HEK293 (cell line): Measurements from ENCODE around the gene VDR.

Source experiments
- CTCF ChIA-PET: fragments of 350-600 bp; formaldehyde crosslinking; extraction: SDS; loops from one replicate; lab custom pipeline; 2021; ENCODE audit warnings: antibody characterized with exemption; lab: Yijun Ruan, JAX
- POLR2A ChIA-PET: fragments of 300-600 bp; formaldehyde crosslinking; extraction: SDS; loops from one replicate; lab custom pipeline; 2020; ENCODE audit warnings: antibody characterized with exemption, inconsistent platforms; lab: Yijun Ruan, JAX
- H3K27ac ChIP-seq: fragments of 200-500 bp; sonication (Bioruptor generic); 2 replicates; pipeline ENCODE4 v1.5.1; 2014; ENCODE audit warnings: low read depth, low read length, control low read depth, inconsistent platforms; ENCODE audit errors: extremely low read depth
- H3K36me3 ChIP-seq, 2 experiments: fragments of 200-500 bp in 1 of 2; sonication (Bioruptor generic) in 1 of 2; 1 replicate in 1 of 2; 2 replicates in 1 of 2; pipeline ENCODE4 v1.5.1; 2014 to 2017; ENCODE audit warnings: inconsistent platforms in 2 of 2, low read length in 2 of 2; ENCODE audit not compliant: control insufficient read depth in 2 of 2, insufficient read depth in 1 of 2
- H3K4me1 ChIP-seq: fragments of 200-500 bp; sonication (Bioruptor generic); 2 replicates; pipeline ENCODE4 v1.5.1; 2014; ENCODE audit warnings: mild to moderate bottlenecking, low read length, inconsistent platforms; ENCODE audit not compliant: control insufficient read depth, insufficient read depth
- H3K4me3 ChIP-seq: 2 replicates; pipeline ENCODE4 v1.5.1; 2011; ENCODE audit warnings: low read depth, mild to moderate bottlenecking, control low read depth, low read length, moderate library complexity
- H3K9me3 ChIP-seq: fragments of 200-500 bp; sonication (Bioruptor generic); 2 replicates; pipeline ENCODE4 v1.5.1; 2014; ENCODE audit warnings: low read depth, low read length, inconsistent platforms; ENCODE audit not compliant: control insufficient read depth, insufficient read depth
- AEBP2 ChIP-seq: fragments of 450-650 bp; formaldehyde crosslinking; IDR thresholded peaks from 2 replicates; pipeline ENCODE4 v1.5.1; 2016; ENCODE audit warnings: missing biosample characterization, missing genetic modification characterization, borderline replicate concordance
- PRDM1 ChIP-seq: fragments of 450-650 bp; formaldehyde crosslinking; IDR thresholded peaks from 2 replicates; pipeline ENCODE4; 2016; ENCODE audit warnings: missing biosample characterization, missing genetic modification characterization
- ZBTB44 ChIP-seq: fragments of 450-650 bp; IDR thresholded peaks from 2 replicates; pipeline ENCODE4 v1.5.1; 2018; ENCODE audit warnings: missing biosample characterization, mild to moderate bottlenecking, missing genetic modification characterization
- ZBTB48 ChIP-seq: fragments of 450-650 bp; formaldehyde crosslinking; IDR thresholded peaks from 2 replicates; pipeline ENCODE4 v1.5.1; 2016; ENCODE audit warnings: missing biosample characterization, missing genetic modification characterization
- ZBTB7A ChIP-seq: fragments of 450-650 bp; formaldehyde crosslinking; IDR thresholded peaks from 2 replicates; pipeline ENCODE4 v1.5.1; 2016; ENCODE audit warnings: low read depth, missing biosample characterization, missing genetic modification characterization
- ZNF23 ChIP-seq: fragments of 450-650 bp; formaldehyde crosslinking; IDR thresholded peaks from 2 replicates; pipeline ENCODE4 v1.5.1; 2016; ENCODE audit warnings: missing biosample characterization, missing genetic modification characterization, borderline replicate concordance
- ZNF366 ChIP-seq: fragments of 450-650 bp; formaldehyde crosslinking; conservative IDR thresholded peaks from 2 replicates; pipeline ENCODE4 v1.5.1; 2016; ENCODE audit warnings: missing biosample characterization, missing genetic modification characterization
- ZNF391 ChIP-seq: fragments of 450-650 bp; formaldehyde crosslinking; IDR thresholded peaks from 2 replicates; pipeline ENCODE4 v1.5.1; 2016; ENCODE audit warnings: low read depth, missing biosample characterization, missing genetic modification characterization, borderline replicate concordance
- ZNF394 ChIP-seq: fragments of 450-650 bp; formaldehyde crosslinking; IDR thresholded peaks from 2 replicates; pipeline ENCODE4 v1.5.1; 2016; ENCODE audit warnings: missing biosample characterization, missing genetic modification characterization, mild to moderate bottlenecking, moderate library complexity, borderline replicate concordance
- ZNF544 ChIP-seq: fragments of 450-650 bp; formaldehyde crosslinking; IDR thresholded peaks from 2 replicates; pipeline ENCODE4 v1.5.0; 2017; ENCODE audit warnings: missing biosample characterization, missing genetic modification characterization
- ZNF555 ChIP-seq: fragments of 450-650 bp; formaldehyde crosslinking; conservative IDR thresholded peaks from 2 replicates; pipeline ENCODE4 v1.5.1; 2017; ENCODE audit warnings: missing biosample characterization, mild to moderate bottlenecking, missing genetic modification characterization, inconsistent platforms
- ZNF600 ChIP-seq: fragments of 450-650 bp; formaldehyde crosslinking; IDR thresholded peaks from 2 replicates; pipeline ENCODE4 v1.5.1; 2016; ENCODE audit warnings: missing biosample characterization, missing genetic modification characterization
- ZNF639 ChIP-seq: fragments of 450-650 bp; formaldehyde crosslinking; IDR thresholded peaks from 2 replicates; pipeline ENCODE4 v1.5.1; 2016; ENCODE audit warnings: missing biosample characterization, missing genetic modification characterization
- ZNF654 ChIP-seq: fragments of 450-650 bp; formaldehyde crosslinking; IDR thresholded peaks from 2 replicates; pipeline ENCODE4 v1.5.1; 2016; ENCODE audit warnings: low read depth, missing biosample characterization, missing genetic modification characterization
- ZNF670 ChIP-seq: fragments of 450-650 bp; formaldehyde crosslinking; IDR thresholded peaks from 2 replicates; pipeline ENCODE4 v1.5.1; 2016; ENCODE audit warnings: missing biosample characterization, missing genetic modification characterization, low read depth
- ZNF704 ChIP-seq: fragments of 450-650 bp; formaldehyde crosslinking; IDR thresholded peaks from 2 replicates; pipeline ENCODE4 v1.5.1; 2016; ENCODE audit warnings: missing biosample characterization, missing genetic modification characterization
- ZNF776 ChIP-seq: fragments of 450-650 bp; formaldehyde crosslinking; IDR thresholded peaks from 2 replicates; pipeline ENCODE4 v1.5.0; 2017; ENCODE audit warnings: missing biosample characterization, missing genetic modification characterization, borderline replicate concordance
- ZSCAN30 ChIP-seq: fragments of 450-650 bp; IDR thresholded peaks from 2 replicates; pipeline ENCODE4 v1.5.1; 2018; ENCODE audit warnings: missing biosample characterization, mild to moderate bottlenecking, missing genetic modification characterization, moderate library complexity
- TF ChIP-seq, protein P1 (sequence below): fragments of 450-650 bp; formaldehyde crosslinking; IDR thresholded peaks from 2 replicates; pipeline ENCODE4 v1.5.1; 2016; ENCODE audit warnings: missing biosample characterization, missing genetic modification characterization
- TF ChIP-seq, protein P2 (sequence below): IDR thresholded peaks from 2 replicates; pipeline ENCODE4 v1.6.1; 2011; ENCODE audit warnings: mild to moderate bottlenecking, low read depth, low read length, borderline replicate concordance

The VDR gene

DNA sequence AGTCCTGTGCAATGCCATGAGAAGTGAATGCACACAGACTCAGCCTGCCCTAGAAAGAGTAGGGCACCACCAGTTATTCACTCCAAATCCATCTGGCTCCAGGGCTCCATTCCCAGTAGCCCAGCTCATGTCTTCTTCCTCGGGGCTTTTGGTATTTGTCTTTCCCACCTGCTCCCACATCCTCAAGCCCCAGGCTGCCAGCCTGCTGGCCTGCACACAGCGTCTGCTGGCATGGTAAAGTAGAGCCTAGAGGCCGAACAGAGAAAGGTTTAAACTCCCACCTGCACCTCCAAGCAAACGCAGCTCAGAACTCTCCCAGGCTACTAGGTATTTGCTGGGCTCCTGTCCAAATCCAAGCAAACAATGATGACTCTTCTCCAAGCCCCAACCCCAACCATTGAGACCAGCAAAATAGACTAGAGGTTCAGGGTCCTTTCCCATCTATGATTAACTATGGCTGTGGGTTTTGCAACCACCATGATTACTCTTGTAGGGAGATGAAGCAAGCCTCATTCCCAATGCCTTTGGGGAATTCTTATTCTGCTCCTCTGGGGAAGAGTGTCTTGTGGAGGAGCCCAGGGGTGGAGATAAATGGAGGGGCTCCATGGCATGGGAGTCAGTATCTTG lies 5.2 kb upstream of the VDR start:
- CTCF ChIA-PET, result interaction anchor here (1.4 kb wide), 1 partner anchor 40 kb away, joined by 3 read pairs; no protein-coding TSS in a partner anchor
- no peak for TF ChIP-seq ZNF639 (tag by site-specific recombination)
- no peak for TF ChIP-seq ZNF776 (tag by site-specific recombination)
- TF ChIP-seq ZNF555 (tag by site-specific recombination), result no peak
- TF ChIP-seq ZNF23 (tag by site-specific recombination), result no peak

GRCh38 chr12:47908738-47909137 lies 3.9 kb upstream of the VDR start:
- Histone ChIP-seq H3K9me3 (no peaks in the 10 kb centered on the region), H3K36me3 (no peaks in the 10 kb centered on the region), H3K4me3 (no peak overlapping the region), H3K4me1 (peaks cover 6% of the 10 kb centered on the region), H3K27ac (no peak overlapping the region)
- POLR2A ChIA-PET, result interaction anchor here (0.7 kb wide), 1 partner anchor 15 kb away, joined by 4 read pairs; no protein-coding TSS in a partner anchor
- CTCF ChIA-PET, result no interaction called here
- TF ChIP-seq ZNF776 (tag by site-specific recombination) (0 out of 2 replicates have a peak, but pooled peaks have one; percentile 30), ZNF600 (tag by site-specific recombination) (no peak), ZNF394 (no peak), ZNF544 (tag by site-specific recombination) (no peak), ZSCAN30 (no peak), PRDM1 (tag by site-specific recombination) (peak; percentile 28; the same call in 1 of the 2 replicates), ZNF366 (tag by site-specific recombination) (peak; percentile 98)

More for the DNA sequence above, 5.2 kb upstream of the VDR start:
- Histone ChIP-seq H3K4me1 (no peaks in the 10 kb centered on the region), H3K9me3 (no peaks in the 10 kb centered on the region), H3K27ac (no peak overlapping the region), H3K36me3 (no peaks in the 10 kb centered on the region), H3K4me3 (no peak overlapping the region)
- POLR2A ChIA-PET, result no interaction called here

DNA sequence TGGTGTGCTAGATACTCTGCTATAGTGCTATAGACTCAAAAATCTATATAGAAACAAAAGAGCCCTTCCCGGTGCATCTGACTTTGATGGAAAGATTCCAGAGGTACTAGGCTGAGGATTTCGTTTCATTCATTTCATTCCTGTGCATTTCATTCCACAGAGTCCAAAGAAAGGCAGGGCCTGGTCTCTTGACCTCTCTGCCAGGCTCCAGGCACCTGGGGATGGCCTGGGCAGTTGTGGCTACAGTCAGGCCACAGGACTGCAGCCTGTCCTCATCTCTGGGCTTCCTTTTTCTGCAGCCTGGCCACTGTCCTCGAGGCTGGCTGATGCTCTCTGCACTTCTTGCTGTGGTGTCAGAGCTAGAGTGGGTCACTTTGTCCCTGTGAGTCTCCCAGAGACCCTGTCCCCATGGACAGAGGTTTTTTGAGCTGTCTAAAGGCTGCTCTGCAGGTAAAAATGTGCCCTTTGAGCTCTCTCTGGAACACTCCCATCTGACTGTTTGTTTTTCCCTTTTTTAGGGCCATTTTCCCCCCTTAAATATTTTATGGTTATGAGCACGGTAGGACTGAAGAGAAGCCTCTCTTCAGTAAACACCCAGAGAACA lies 3.2 kb upstream of the VDR start:
- Histone ChIP-seq H3K27ac (no peak overlapping the region), H3K4me1 (peaks cover 14% of the 10 kb centered on the region), H3K4me3 (no peak overlapping the region), H3K36me3 (no peaks in the 10 kb centered on the region), H3K9me3 (no peaks in the 10 kb centered on the region)
- ChIA-PET CTCF (no interaction called here), POLR2A (no interaction called here)
- no peak for TF ChIP-seq ZNF654 (tag by site-specific recombination)
- TF ChIP-seq ZNF704, result no peak
- no peak for TF ChIP-seq ZBTB44
- TF ChIP-seq, protein P1, sequence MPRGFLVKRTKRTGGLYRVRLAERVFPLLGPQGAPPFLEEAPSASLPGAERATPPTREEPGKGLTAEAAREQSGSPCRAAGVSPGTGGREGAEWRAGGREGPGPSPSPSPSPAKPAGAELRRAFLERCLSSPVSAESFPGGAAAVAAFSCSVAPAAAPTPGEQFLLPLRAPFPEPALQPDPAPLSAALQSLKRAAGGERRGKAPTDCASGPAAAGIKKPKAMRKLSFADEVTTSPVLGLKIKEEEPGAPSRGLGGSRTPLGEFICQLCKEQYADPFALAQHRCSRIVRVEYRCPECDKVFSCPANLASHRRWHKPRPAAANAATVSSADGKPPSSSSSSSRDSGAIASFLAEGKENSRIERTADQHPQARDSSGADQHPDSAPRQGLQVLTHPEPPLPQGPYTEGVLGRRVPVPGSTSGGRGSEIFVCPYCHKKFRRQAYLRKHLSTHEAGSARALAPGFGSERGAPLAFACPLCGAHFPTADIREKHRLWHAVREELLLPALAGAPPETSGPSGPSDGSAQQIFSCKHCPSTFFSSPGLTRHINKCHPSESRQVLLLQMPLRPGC, result no peak
- no peak for TF ChIP-seq ZBTB7A (tag by site-specific recombination)
- TF ChIP-seq AEBP2 (tag by site-specific recombination), result no peak
- TF ChIP-seq ZNF391 (tag by site-specific recombination), result no peak
- no peak for TF ChIP-seq ZNF670
- TF ChIP-seq, protein P2, sequence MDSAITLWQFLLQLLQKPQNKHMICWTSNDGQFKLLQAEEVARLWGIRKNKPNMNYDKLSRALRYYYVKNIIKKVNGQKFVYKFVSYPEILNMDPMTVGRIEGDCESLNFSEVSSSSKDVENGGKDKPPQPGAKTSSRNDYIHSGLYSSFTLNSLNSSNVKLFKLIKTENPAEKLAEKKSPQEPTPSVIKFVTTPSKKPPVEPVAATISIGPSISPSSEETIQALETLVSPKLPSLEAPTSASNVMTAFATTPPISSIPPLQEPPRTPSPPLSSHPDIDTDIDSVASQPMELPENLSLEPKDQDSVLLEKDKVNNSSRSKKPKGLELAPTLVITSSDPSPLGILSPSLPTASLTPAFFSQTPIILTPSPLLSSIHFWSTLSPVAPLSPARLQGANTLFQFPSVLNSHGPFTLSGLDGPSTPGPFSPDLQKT, result no peak
- no peak for TF ChIP-seq ZBTB48
